ENCODE results near the gene MYOD1.

Gene MYOD1

DNA sequence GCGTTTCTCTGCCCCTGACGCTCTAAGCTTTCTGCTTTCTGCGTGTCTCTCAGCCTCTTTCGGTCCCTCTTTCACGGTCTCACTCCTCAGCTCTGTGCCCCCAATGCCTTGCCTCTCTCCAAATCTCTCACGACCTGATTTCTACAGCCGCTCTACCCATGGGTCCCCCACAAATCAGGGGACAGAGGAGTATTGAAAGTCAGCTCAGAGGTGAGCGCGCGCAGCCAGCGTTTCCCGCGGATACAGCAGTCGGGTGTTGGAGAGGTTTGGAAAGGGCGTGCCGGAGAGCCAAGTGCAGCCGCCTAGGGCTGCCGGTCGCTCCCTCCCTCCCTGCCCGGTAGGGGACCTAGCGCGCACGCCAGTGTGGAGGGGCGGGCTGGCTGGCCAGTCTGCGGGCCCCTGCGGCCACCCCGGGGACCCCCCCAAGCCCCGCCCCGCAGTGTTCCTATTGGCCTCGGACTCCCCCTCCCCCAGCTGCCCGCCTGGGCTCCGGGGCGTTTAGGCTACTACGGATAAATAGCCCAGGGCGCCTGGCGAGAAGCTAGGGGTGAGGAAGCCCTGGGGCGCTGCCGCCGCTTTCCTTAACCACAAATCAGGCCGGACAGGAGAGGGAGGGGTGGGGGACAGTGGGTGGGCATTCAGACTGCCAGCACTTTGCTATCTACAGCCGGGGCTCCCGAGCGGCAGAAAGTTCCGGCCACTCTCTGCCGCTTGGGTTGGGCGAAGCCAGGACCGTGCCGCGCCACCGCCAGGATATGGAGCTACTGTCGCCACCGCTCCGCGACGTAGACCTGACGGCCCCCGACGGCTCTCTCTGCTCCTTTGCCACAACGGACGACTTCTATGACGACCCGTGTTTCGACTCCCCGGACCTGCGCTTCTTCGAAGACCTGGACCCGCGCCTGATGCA lies at the start of gene MYOD1:
MYOD1 (plus strand) TSS at position 544 of the 910 bp plus-strand sequence; CDS start at position 756, 212 bp downstream.
- Mint-ChIP-seq H3K27ac (no peak within 1 kb of the TSS), H3K9me3 (no peaks in the 10 kb centered on the region), H3K4me3 (peak within 1 kb of the TSS; percentile 70), H3K36me3 (ENCODE audit: low read depth) (no peaks in the 10 kb centered on the region), H3K4me1 (peaks cover 5% of the 10 kb centered on the region), H3K27me3 (ENCODE audit: low read depth, poor library complexity) (no peaks in the 10 kb centered on the region)
- peak; percentile 65 for DNase-seq
- TF ChIP-seq, protein P1, sequence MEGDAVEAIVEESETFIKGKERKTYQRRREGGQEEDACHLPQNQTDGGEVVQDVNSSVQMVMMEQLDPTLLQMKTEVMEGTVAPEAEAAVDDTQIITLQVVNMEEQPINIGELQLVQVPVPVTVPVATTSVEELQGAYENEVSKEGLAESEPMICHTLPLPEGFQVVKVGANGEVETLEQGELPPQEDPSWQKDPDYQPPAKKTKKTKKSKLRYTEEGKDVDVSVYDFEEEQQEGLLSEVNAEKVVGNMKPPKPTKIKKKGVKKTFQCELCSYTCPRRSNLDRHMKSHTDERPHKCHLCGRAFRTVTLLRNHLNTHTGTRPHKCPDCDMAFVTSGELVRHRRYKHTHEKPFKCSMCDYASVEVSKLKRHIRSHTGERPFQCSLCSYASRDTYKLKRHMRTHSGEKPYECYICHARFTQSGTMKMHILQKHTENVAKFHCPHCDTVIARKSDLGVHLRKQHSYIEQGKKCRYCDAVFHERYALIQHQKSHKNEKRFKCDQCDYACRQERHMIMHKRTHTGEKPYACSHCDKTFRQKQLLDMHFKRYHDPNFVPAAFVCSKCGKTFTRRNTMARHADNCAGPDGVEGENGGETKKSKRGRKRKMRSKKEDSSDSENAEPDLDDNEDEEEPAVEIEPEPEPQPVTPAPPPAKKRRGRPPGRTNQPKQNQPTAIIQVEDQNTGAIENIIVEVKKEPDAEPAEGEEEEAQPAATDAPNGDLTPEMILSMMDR (IDR thresholded peaks at IDR 0.05), result no peak

DNA sequence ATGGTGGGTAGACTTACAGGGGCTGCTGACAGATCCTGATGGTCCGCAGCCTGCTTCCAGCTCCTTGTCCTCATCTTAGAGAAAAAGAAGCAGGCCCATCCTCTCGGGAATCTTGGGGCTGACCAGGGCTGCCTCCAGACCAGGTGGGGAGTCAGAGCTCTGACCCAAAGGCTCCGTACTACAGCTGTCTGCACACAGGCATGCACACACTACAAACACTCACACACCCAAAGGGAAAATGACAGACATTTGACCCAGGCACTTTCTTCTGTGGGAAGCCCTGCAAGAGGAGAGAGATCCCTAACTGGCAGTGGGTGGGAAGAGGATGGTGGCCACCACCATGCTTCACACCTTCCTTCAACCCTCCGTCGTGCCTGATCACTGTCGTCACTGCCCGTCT lies 46.9 kb upstream of the MYOD1 start:
- H3K4me3 Mint-ChIP-seq, result no peak overlapping the region
- no peak overlapping the region for H3K27ac Mint-ChIP-seq
- no peaks in the 10 kb centered on the region for H3K4me1 Mint-ChIP-seq
- DNase-seq, result no peak
- H3K36me3 Mint-ChIP-seq (ENCODE audit: low read depth), result no peaks in the 10 kb centered on the region
- TF ChIP-seq, protein P1 (IDR thresholded peaks at IDR 0.05), result no peak
- H3K27me3 Mint-ChIP-seq (ENCODE audit: low read depth, poor library complexity), result peaks cover 27% of the 10 kb centered on the region
- H3K9me3 Mint-ChIP-seq, result peaks cover 28% of the 10 kb centered on the region

DNA sequence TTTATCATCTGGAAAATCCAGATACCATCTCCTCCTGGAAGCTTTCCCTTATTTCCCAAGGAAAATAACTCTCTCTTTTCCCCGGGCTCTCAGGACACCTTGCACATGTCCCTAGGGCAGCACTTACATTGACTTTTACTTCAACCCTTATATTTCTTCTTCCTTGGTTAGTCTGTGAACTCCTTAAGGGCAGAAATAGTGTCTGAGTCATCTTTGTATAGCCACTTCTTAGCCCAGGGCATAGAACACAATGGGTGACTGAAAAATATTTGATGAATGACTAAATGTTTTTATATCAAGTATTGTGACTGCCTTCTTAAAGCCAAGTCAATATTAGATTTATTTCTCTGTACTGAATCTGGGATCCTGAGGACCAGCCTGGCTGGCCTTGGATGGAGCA lies 45.4 kb upstream of the MYOD1 start:
- H3K36me3 Mint-ChIP-seq (ENCODE audit: low read depth), result no peaks in the 10 kb centered on the region
- peaks cover 32% of the 10 kb centered on the region for H3K27me3 Mint-ChIP-seq (ENCODE audit: low read depth, poor library complexity)
- no peaks in the 10 kb centered on the region for H3K4me1 Mint-ChIP-seq

DNA sequence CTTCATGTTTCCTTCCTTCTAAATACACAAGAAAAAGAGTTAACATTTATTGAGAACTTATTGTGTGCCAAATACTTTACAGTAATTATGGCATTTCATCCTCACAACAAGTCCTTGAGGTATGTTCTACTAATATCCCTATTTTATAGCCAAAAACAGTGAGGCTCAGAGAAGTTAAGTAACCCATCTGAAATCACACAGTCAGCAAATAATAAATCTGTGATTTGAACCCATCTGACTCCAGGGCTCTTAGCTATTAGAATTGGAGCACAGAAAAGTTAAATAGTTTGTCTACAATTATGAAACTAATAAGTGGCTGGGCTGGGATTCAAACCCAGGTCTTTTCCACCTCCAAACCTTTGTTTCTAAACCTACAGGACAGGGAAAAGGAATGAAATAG lies 36.5 kb upstream of the MYOD1 start:
- Mint-ChIP-seq H3K4me3 (no peak overlapping the region), H3K9me3 (peaks cover 10% of the 10 kb centered on the region), H3K36me3 (ENCODE audit: low read depth) (no peaks in the 10 kb centered on the region), H3K27me3 (ENCODE audit: low read depth, poor library complexity) (peaks cover 62% of the 10 kb centered on the region), H3K27ac (no peak overlapping the region), H3K4me1 (peaks cover 14% of the 10 kb centered on the region)
- TF ChIP-seq, protein P1 (IDR thresholded peaks at IDR 0.05), result no peak
- DNase-seq, result no peak

More for the DNA sequence above, 45.4 kb upstream of the MYOD1 start:
- Mint-ChIP-seq H3K9me3 (peaks cover 30% of the 10 kb centered on the region), H3K4me3 (no peak overlapping the region), H3K27ac (no peak overlapping the region)
- DNase-seq, result no peak
- TF ChIP-seq, protein P1 (IDR thresholded peaks at IDR 0.05), result no peak

DNA sequence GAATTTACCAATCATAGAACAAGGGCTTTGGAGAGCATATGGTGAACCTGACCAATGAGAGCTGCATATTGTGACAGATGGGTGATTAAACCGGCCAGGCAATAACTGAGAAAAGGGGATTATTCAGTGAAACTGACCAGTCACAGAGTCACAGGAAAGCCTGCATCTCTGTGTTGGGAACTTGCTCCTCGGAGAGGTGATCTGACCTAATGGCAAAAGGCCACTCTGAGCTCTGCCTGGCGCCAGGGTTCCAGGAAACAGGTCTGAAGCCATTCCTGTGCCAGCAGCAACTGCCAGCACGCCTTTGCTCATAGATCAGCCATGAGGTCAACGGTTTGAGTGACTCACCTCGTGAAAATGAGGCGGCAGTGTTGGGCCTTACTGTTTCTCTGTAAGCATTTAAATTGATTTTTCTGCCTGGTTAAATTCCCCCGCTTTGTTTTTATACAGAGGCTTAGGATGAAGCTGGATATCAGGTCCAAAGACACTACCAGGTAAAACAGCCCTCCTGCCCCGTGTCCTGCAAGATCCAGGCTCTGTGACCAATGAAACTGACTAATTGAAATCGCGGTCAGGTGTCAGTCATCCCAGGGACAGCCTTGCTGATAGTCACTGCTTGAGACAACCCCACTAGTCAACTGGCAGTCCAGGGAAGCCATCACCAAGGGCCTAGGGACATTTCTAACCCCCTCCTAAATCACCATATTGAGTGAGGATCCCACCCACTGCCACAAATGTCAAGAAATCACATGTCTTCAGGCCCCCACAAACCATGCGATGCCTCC lies 35.8 kb upstream of the MYOD1 start:
- no peak overlapping the region for H3K4me3 Mint-ChIP-seq
- H3K36me3 Mint-ChIP-seq (ENCODE audit: low read depth), result no peaks in the 10 kb centered on the region
- peaks cover 5% of the 10 kb centered on the region for H3K9me3 Mint-ChIP-seq
- H3K4me1 Mint-ChIP-seq, result peaks cover 14% of the 10 kb centered on the region
- peaks cover 61% of the 10 kb centered on the region for H3K27me3 Mint-ChIP-seq (ENCODE audit: low read depth, poor library complexity)
- no peak overlapping the region for H3K27ac Mint-ChIP-seq
- TF ChIP-seq, protein P1 (IDR thresholded peaks at IDR 0.05), result no peak
- no peak for DNase-seq

All from nephron progenitor cell (in vitro differentiated cells).